ENCODE results near the gene TBC1D20. TPM values are rescaled to one million over a fixed set of nuclear protein-coding genes. Genes with fewer than 3 reads are reported as not detected.

The TBC1D20 gene
- total RNA-seq, 1 experiment from 2014 or later, result 42.1 TPM

- no peaks in the 10 kb centered on the region for H3K4me1 ChIP-seq (ENCODE audit: control insufficient read depth, insufficient read depth, low read length)
- ChIA-PET CTCF (no interaction called here), POLR2A (no interaction called here)
- DNase-seq (ENCODE audit: low read depth, low spot score), result no peak
- no peaks in the 10 kb centered on the region for H3K27me3 ChIP-seq (ENCODE audit: control insufficient read depth, insufficient read depth, low read length)
- intact Hi-C loops (cut with micrococcal nuclease; ENCODE audit: unreplicated experiment) (no loop called here), in situ Hi-C loops (cut with HindIII; ENCODE audit: low pct_unique_long_range_greater_than_20kb, low sequenced_read_pairs) (no loop called here)
- no peak overlapping the region for H3K27ac ChIP-seq (ENCODE audit: low read length)
- TF ChIP-seq SIN3A (IDR thresholded peaks at IDR 0.05; ENCODE audit: borderline replicate concordance, insufficient read depth, low read depth, low read length) (no peak), CTCF (IDR thresholded peaks at IDR 0.05) (no peak), REST (IDR thresholded peaks at IDR 0.05; ENCODE audit: insufficient read depth in 1 of 2, low read depth in 2 of 2, low read length in 1 of 2) (no peak), TCF7L2 (IDR thresholded peaks at IDR 0.05; ENCODE audit: low read depth, low read length) (no peak), POLR2AphosphoS5 (IDR thresholded peaks at IDR 0.05; ENCODE audit: low read depth, low read length) (no peak)
- peaks cover 15% of the 10 kb centered on the region for H3K36me3 ChIP-seq (ENCODE audit: control insufficient read depth, insufficient read depth, low read length)
- BruUV-seq (replicated peaks), result no TSS peak
- H3K4me3 ChIP-seq (ENCODE audit: low read depth in 2 of 2, low read length in 2 of 2), result no peak overlapping the region
- no peaks in the 10 kb centered on the region for H3K9me3 ChIP-seq (ENCODE audit: control insufficient read depth, insufficient read depth, low read depth, low read length)
- ATAC-seq, result no peak
Measured at GRCh38 chr20:440148-440547, 22.2 kb downstream of the TBC1D20 start.

- intact Hi-C loops (cut with micrococcal nuclease; ENCODE audit: unreplicated experiment), result no loop called here
- ATAC-seq, result no peak
- in situ Hi-C loops (cut with HindIII; ENCODE audit: low pct_unique_long_range_greater_than_20kb, low sequenced_read_pairs), result no loop called here
- Histone ChIP-seq H3K4me1 (ENCODE audit: control insufficient read depth, insufficient read depth, low read length) (no peaks in the 10 kb centered on the region), H3K27ac (ENCODE audit: low read length) (no peak overlapping the region), H3K36me3 (ENCODE audit: control insufficient read depth, insufficient read depth, low read length) (peaks cover 15% of the 10 kb centered on the region), H3K4me3 (ENCODE audit: low read depth in 2 of 2, low read length in 2 of 2) (no peak overlapping the region), H3K27me3 (ENCODE audit: control insufficient read depth, insufficient read depth, low read length) (no peaks in the 10 kb centered on the region), H3K9me3 (ENCODE audit: control insufficient read depth, insufficient read depth, low read depth, low read length) (no peaks in the 10 kb centered on the region)
- no peak for TF ChIP-seq POLR2AphosphoS5 (IDR thresholded peaks at IDR 0.05; ENCODE audit: low read depth, low read length)
- no peak for TF ChIP-seq SIN3A (IDR thresholded peaks at IDR 0.05; ENCODE audit: borderline replicate concordance, insufficient read depth, low read depth, low read length)
- no peak for TF ChIP-seq CTCF (IDR thresholded peaks at IDR 0.05)
- no peak for TF ChIP-seq REST (IDR thresholded peaks at IDR 0.05; ENCODE audit: insufficient read depth in 1 of 2, low read depth in 2 of 2, low read length in 1 of 2)
- no peak for DNase-seq (ENCODE audit: low read depth, low spot score)
- CTCF ChIA-PET, result interaction anchor here (1.4 kb wide), 1 partner anchor 300 kb away, joined by 3 read pairs; no protein-coding TSS in a partner anchor
- POLR2A ChIA-PET, result no interaction called here
- BruUV-seq (replicated peaks), result no TSS peak
Measured at GRCh38 chr20:438571-439469, 23.5 kb downstream of the TBC1D20 start.
